Activated naive CD4-positive, alpha-beta T cell treated with anti-CD3 and anti-CD28 coated beads, Interleukin-2, amount 50 U/mL, for 72 hours (primary cell): ENCODE results near the gene DNAJA4. TPM values are rescaled to one million over a fixed set of nuclear protein-coding genes. Genes with fewer than 3 reads are reported as not detected.
A peak's percentile ranks its signal among the peaks of the same experiment; 100 is the strongest.

Experiments
- ATAC-seq, 2 donors: fragments of 150-1000 bp; cut with Tn5 transposase; 2 replicates each; pipeline ENCODE4 v1.10.0; 2021; ENCODE audit warnings: mild to moderate bottlenecking in 2 of 2, moderate library complexity in 2 of 2
- DNase-seq, 2 donors: peaks; one replicate each; pipeline ENCODE4 v3.0.0; 2021 to 2022; ENCODE audit warnings: low spot score in 2 of 2
- H3K27ac Mint-ChIP-seq, 2 donors: one replicate each; pipeline ENCODE4 v1.8.0; 2022; ENCODE audit warnings: mild to moderate bottlenecking in 2 of 2, mixed read lengths in 2 of 2
- H3K36me3 Mint-ChIP-seq, 2 donors: one replicate each; pipeline ENCODE4 v1.8.0; 2022; ENCODE audit warnings: mixed read lengths in 2 of 2
- H3K9me3 Mint-ChIP-seq, 2 donors: one replicate each; pipeline ENCODE4 v1.8.0; 2022; ENCODE audit warnings: mixed read lengths in 2 of 2
- total RNA-seq, 2 donors: library from RNA; stranded (reverse); gene quantifications; one replicate each; pipeline ENCODE4 v1.2.3, GENCODE V29; 2022

Gene DNAJA4
- total RNA-seq, 2 donors from 2014 or later: 39.0 to 57.1 TPM

GRCh38 chr15:78263351-78263781 lies 996 bp upstream of the DNAJA4 start:
- Mint-ChIP-seq H3K27ac (peak overlapping the region; percentile 86 to 89), H3K36me3 (peaks cover 0 to 10% of the 10 kb centered on the region in 2 donors), H3K9me3 (no peaks in the 10 kb centered on the region)
- ATAC-seq: no peak
- no peak for DNase-seq

GRCh38 chr15:78263907-78264303 lies 457 bp upstream of the DNAJA4 start:
- DNase-seq (no peak), ATAC-seq (no peak)
- H3K36me3 Mint-ChIP-seq: peaks cover 0 to 10% of the 10 kb centered on the region in 2 donors
- H3K9me3 Mint-ChIP-seq: no peaks in the 10 kb centered on the region
- H3K27ac Mint-ChIP-seq: peak overlapping the region; percentile 86 to 89

- DNase-seq (no peak), ATAC-seq (peak in 1 of 2 donors; percentile 1)
- Mint-ChIP-seq H3K27ac (peak overlapping the region; percentile 89 to 93), H3K36me3 (peaks cover 0 to 10% of the 10 kb centered on the region in 2 donors), H3K9me3 (no peaks in the 10 kb centered on the region)
Observed at GRCh38 chr15:78265137-78265460, 737 bp downstream of the DNAJA4 start.

GRCh38 chr15:78265752-78266224 lies 1.4 kb downstream of the DNAJA4 start:
- DNase-seq: no peak
- H3K9me3 Mint-ChIP-seq: no peaks in the 10 kb centered on the region
- peak; percentile 23 to 56 for ATAC-seq
- H3K36me3 Mint-ChIP-seq: peaks cover 0 to 10% of the 10 kb centered on the region in 2 donors
- H3K27ac Mint-ChIP-seq: peak overlapping the region; percentile 89 to 93

- Mint-ChIP-seq H3K9me3 (no peaks in the 10 kb centered on the region), H3K36me3 (peaks cover 0 to 10% of the 10 kb centered on the region in 2 donors), H3K27ac (peak overlapping the region; percentile 89 to 93)
- ATAC-seq (no peak), DNase-seq (no peak)
Observed at GRCh38 chr15:78266229-78266628, 1.9 kb downstream of the DNAJA4 start.

- Mint-ChIP-seq H3K27ac (peak overlapping the region; percentile 89 to 90), H3K9me3 (no peaks in the 10 kb centered on the region), H3K36me3 (peaks cover 0 to 10% of the 10 kb centered on the region in 2 donors)
- ATAC-seq (no peak), DNase-seq (no peak)
Observed at GRCh38 chr15:78266806-78267205, 2.4 kb downstream of the DNAJA4 start.

- H3K36me3 Mint-ChIP-seq: peaks cover 0 to 6% of the 10 kb centered on the region in 2 donors
- ATAC-seq (no peak), DNase-seq (no peak)
- H3K27ac Mint-ChIP-seq: peak overlapping the region; percentile 38 to 44
- H3K9me3 Mint-ChIP-seq: no peaks in the 10 kb centered on the region
Observed at GRCh38 chr15:78272316-78272715, 8.0 kb downstream of the DNAJA4 start.

GRCh38 chr15:78272776-78273175 lies 8.4 kb downstream of the DNAJA4 start:
- Mint-ChIP-seq H3K9me3 (no peaks in the 10 kb centered on the region), H3K36me3 (peaks cover under 1 to 6% of the 10 kb centered on the region in 2 donors), H3K27ac (no peak overlapping the region)
- DNase-seq (no peak), ATAC-seq (no peak)

GRCh38 chr15:78274994-78275393 lies 10.6 kb downstream of the DNAJA4 start:
- ATAC-seq (no peak), DNase-seq (no peak)
- peaks cover 6 to 10% of the 10 kb centered on the region in 2 donors for H3K36me3 Mint-ChIP-seq
- H3K9me3 Mint-ChIP-seq: no peaks in the 10 kb centered on the region
- H3K27ac Mint-ChIP-seq: peak overlapping the region; percentile 11 to 79

- Mint-ChIP-seq H3K36me3 (peaks cover 6 to 10% of the 10 kb centered on the region in 2 donors), H3K9me3 (no peaks in the 10 kb centered on the region), H3K27ac (peak overlapping the region in 1 of 2 donors; percentile 86)
- DNase-seq: no peak
- ATAC-seq: no peak
Observed at GRCh38 chr15:78276064-78276943, 11.9 kb downstream of the DNAJA4 start.

- Mint-ChIP-seq H3K36me3 (peaks cover 4 to 6% of the 10 kb centered on the region in 2 donors), H3K9me3 (no peaks in the 10 kb centered on the region), H3K27ac (peak overlapping the region in 1 of 2 donors; percentile 79)
- ATAC-seq (no peak), DNase-seq (no peak)
Observed at GRCh38 chr15:78280319-78281072, 16.1 kb downstream of the DNAJA4 start.

GRCh38 chr15:78282324-78282723 lies 18.0 kb downstream of the DNAJA4 start:
- DNase-seq: no peak
- no peak for ATAC-seq
- Mint-ChIP-seq H3K27ac (peak overlapping the region; percentile 5 to 17), H3K9me3 (no peaks in the 10 kb centered on the region), H3K36me3 (peaks cover 4 to 6% of the 10 kb centered on the region in 2 donors)

GRCh38 chr15:78284758-78285157 lies 20.4 kb downstream of the DNAJA4 start:
- Mint-ChIP-seq H3K36me3 (no peaks in the 10 kb centered on the region), H3K27ac (no peak overlapping the region), H3K9me3 (no peaks in the 10 kb centered on the region)
- ATAC-seq: no peak
- DNase-seq: no peak

GRCh38 chr15:78290222-78290621 lies 25.9 kb downstream of the DNAJA4 start:
- no peak for ATAC-seq
- Mint-ChIP-seq H3K9me3 (no peaks in the 10 kb centered on the region), H3K27ac (peak overlapping the region in 1 of 2 donors; percentile 3), H3K36me3 (peaks cover 8 to 9% of the 10 kb centered on the region in 2 donors)
- no peak for DNase-seq

GRCh38 chr15:78291052-78291451 lies 26.7 kb downstream of the DNAJA4 start:
- Mint-ChIP-seq H3K27ac (no peak overlapping the region), H3K36me3 (peaks cover 11 to 12% of the 10 kb centered on the region in 2 donors), H3K9me3 (no peaks in the 10 kb centered on the region)
- no peak for DNase-seq
- no peak for ATAC-seq

- ATAC-seq (no peak), DNase-seq (no peak)
- peaks cover 11 to 12% of the 10 kb centered on the region in 2 donors for H3K36me3 Mint-ChIP-seq
- no peak overlapping the region for H3K27ac Mint-ChIP-seq
- no peaks in the 10 kb centered on the region for H3K9me3 Mint-ChIP-seq
Observed at GRCh38 chr15:78291698-78292097, 27.3 kb downstream of the DNAJA4 start.

GRCh38 chr15:78292219-78292618 lies 27.9 kb downstream of the DNAJA4 start:
- H3K36me3 Mint-ChIP-seq: peaks cover 11 to 12% of the 10 kb centered on the region in 2 donors
- H3K27ac Mint-ChIP-seq: peak overlapping the region in 1 of 2 donors; percentile 13
- ATAC-seq: no peak
- no peaks in the 10 kb centered on the region for H3K9me3 Mint-ChIP-seq
- no peak for DNase-seq
